Glomerular endothelial cell (primary cell): Measurements from ENCODE around the gene TMEM37. TPM values are rescaled to one million over a fixed set of nuclear protein-coding genes. Genes with fewer than 3 reads are reported as not detected.

Experiments
- total RNA-seq: library from RNA; depleted of rRNA; stranded (reverse); fragments of >200 nt; gene quantifications from 2 replicates; pipeline ENCODE4 v1.2.3, GENCODE V29; 2015

The TMEM37 gene
- total RNA-seq, 1 donor from 2014 or later, result 2.2 TPM

Other genes starting within 250 kb of the TMEM37 start
- 17.4 and 23.8 TPM in 2 replicates for gene STEAP3, start 208.0 kb upstream of the TMEM37 start, total RNA-seq
- gene C2orf76, start 65.0 kb upstream of the TMEM37 start, total RNA-seq, result 7.1 and 13.4 TPM in 2 replicates
- gene DBI, start 64.9 kb upstream of the TMEM37 start, total RNA-seq, result 162 and 202 TPM in 2 replicates
- gene SCTR, start 92.6 kb downstream of the TMEM37 start, total RNA-seq, result not detected in 2 replicates
- gene CFAP221, start 112.6 kb downstream of the TMEM37 start, total RNA-seq, result 1.1 and 3.1 TPM in 2 replicates
- 12.3 and 15.9 TPM in 2 replicates for gene TMEM177, start 247.3 kb downstream of the TMEM37 start, total RNA-seq